AG09309 (cell line): ENCODE data around the gene FNTB.

Experiments
- DNase-seq: peaks from one replicate; pipeline ENCODE4 v3.0.0-alpha.2; 2010; ENCODE audit warnings: low read depth
- H3K4me3 ChIP-seq: 2 replicates; pipeline ENCODE4 v1.5.1; 2011; ENCODE audit warnings: mild to moderate bottlenecking, low read depth, low read length, moderate library complexity; ENCODE audit not compliant: control insufficient read depth
- TF ChIP-seq, protein P1 (sequence below): IDR thresholded peaks from 2 replicates; pipeline ENCODE4 v1.5.1; 2011; ENCODE audit warnings: mild to moderate bottlenecking, low read depth, low read length, inconsistent platforms; ENCODE audit not compliant: insufficient read depth, control insufficient read depth; ENCODE audit errors: missing control alignments

FNTB gene

DNA sequence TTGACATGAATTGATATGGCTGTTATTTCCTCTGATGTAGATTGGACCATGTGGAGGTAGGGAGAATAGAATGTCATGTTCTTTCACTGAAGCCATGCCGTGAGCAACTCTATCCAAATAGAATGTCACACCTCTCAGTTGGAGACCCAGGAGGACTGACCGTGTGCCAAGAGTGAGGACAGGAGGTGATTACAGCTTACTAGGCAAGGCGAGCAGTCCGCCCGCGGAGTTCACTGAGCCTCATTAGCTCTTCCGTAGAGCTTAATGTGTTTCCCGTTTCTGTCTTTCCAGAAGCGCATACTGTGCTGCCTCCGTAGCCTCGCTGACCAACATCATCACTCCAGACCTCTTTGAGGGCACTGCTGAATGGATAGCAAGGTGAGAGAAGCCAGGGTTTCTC lies 45.6 kb downstream of the FNTB start:
- no peak overlapping the region for H3K4me3 ChIP-seq
- no peak for DNase-seq
- TF ChIP-seq, protein P1, sequence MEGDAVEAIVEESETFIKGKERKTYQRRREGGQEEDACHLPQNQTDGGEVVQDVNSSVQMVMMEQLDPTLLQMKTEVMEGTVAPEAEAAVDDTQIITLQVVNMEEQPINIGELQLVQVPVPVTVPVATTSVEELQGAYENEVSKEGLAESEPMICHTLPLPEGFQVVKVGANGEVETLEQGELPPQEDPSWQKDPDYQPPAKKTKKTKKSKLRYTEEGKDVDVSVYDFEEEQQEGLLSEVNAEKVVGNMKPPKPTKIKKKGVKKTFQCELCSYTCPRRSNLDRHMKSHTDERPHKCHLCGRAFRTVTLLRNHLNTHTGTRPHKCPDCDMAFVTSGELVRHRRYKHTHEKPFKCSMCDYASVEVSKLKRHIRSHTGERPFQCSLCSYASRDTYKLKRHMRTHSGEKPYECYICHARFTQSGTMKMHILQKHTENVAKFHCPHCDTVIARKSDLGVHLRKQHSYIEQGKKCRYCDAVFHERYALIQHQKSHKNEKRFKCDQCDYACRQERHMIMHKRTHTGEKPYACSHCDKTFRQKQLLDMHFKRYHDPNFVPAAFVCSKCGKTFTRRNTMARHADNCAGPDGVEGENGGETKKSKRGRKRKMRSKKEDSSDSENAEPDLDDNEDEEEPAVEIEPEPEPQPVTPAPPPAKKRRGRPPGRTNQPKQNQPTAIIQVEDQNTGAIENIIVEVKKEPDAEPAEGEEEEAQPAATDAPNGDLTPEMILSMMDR = no peak

GRCh38 chr14:65033181-65033580 lies 46.5 kb downstream of the FNTB start:
- TF ChIP-seq, protein P1 = no peak
- H3K4me3 ChIP-seq = no peak overlapping the region
- DNase-seq = no peak

DNA sequence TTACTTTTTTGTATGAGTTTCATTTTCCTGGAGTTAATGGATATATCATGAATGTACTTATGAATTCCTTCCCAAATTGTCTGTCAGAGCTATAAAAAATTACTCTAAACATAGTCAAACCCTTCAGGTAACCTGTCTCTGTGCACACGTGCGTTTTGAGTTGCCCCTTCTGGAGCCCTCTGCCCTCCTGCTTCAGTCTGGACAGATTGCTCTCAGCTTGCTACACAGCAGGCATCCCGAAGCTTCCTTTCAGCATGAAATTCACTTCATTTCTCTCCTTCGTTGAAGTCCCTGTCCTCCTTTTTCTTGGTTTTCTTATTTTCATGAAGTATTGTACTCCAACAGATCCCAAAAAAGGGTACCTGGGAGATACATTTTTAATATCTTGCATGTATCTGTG lies 47.3 kb downstream of the FNTB start:
- no peak for DNase-seq
- no peak overlapping the region for H3K4me3 ChIP-seq
- TF ChIP-seq, protein P1 = no peak

DNA sequence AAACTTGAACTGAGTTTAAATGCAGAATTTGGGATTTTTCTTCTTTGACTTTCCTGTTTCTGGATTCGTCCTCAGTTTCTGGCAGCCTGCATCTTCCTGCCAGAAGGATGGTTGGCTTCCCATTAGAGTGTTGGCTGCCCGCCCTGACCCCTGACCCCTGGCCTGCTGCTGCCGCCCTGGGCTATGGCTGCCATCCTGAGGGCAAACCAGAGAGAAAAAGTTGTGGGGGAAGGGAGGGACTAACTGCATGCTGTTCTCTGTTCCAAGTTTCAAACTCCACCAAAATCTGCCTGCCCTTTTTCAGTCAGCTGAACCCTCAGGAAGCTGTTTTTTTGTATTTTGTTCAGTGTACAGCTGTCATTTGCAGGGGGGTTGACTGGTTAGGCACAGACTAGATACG lies 48.4 kb downstream of the FNTB start:
- no peak for DNase-seq
- TF ChIP-seq, protein P1 = no peak
- no peak overlapping the region for H3K4me3 ChIP-seq

DNA sequence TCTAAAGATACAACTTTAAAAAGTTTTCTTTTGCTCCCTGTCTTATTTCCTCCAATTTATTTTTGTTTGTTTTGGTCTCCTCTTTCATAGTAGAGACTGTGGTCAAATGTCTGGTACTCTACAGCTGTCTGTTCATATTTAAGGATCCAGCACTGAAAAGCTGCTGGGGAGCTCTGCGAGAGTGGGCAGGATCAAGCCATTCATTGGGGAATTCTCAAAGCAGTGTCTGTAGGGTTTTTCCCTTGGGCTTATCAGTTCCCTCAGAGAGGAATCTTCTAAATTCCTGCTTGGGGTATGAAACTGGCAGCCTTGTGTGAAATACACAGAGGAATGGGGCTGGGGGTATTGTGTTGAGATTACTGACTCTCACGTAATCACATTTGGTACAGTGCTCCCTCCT lies 52.3 kb downstream of the FNTB start:
- no peak overlapping the region for H3K4me3 ChIP-seq
- TF ChIP-seq, protein P1 = no peak
- DNase-seq = no peak

GRCh38 chr14:65040666-65041433 lies 54.2 kb downstream of the FNTB start:
- TF ChIP-seq, protein P1 = no peak
- DNase-seq = no peak
- H3K4me3 ChIP-seq = no peak overlapping the region
